HEK293T (cell line): ENCODE data around the gene PAFAH1B1.

ENCODE experiments used
- CTCF ChIA-PET: fragments of 350-600 bp; formaldehyde crosslinking; extraction: SDS; loops from one replicate; lab custom pipeline; 2021; ENCODE audit warnings: antibody characterized with exemption, inconsistent platforms; lab: Yijun Ruan, JAX
- POLR2A ChIA-PET: fragments of 350-600 bp; formaldehyde crosslinking; extraction: SDS; loops from one replicate; lab custom pipeline; 2020; ENCODE audit warnings: antibody characterized with exemption, inconsistent platforms; lab: Yijun Ruan, JAX
- DNase-seq: peaks from one replicate; pipeline ENCODE4 v3.0.0; 2012; ENCODE audit warnings: mixed read lengths; ENCODE audit errors: extremely low spot score
- ARNT ChIP-seq: fragments of 450-650 bp; IDR thresholded peaks from 2 replicates; pipeline ENCODE4 v1.6.1; 2017; ENCODE audit warnings: mild to moderate bottlenecking
- BHLHE40 ChIP-seq: fragments of 450-650 bp; IDR thresholded peaks from 2 replicates; pipeline ENCODE4 v1.6.1; 2016; ENCODE audit warnings: mild to moderate bottlenecking, moderate library complexity, borderline replicate concordance
- CTBP1 ChIP-seq: fragments of 450-650 bp; IDR thresholded peaks from 2 replicates; pipeline ENCODE4 v1.6.1; 2016; ENCODE audit warnings: borderline replicate concordance
- ELF4 ChIP-seq: fragments of 450-650 bp; IDR thresholded peaks from 2 replicates; pipeline ENCODE4 v1.6.1; 2017; ENCODE audit warnings: antibody characterized with exemption
- FOXA1 ChIP-seq: fragments of 450-650 bp; IDR thresholded peaks from 2 replicates; pipeline ENCODE4 v1.6.1; 2016; ENCODE audit warnings: mild to moderate bottlenecking
- FOXK2 ChIP-seq: fragments of 450-650 bp; IDR thresholded peaks from 2 replicates; pipeline ENCODE4 v1.6.1; 2016; ENCODE audit warnings: mild to moderate bottlenecking
- FOXM1 ChIP-seq: fragments of 450-650 bp; IDR thresholded peaks from 2 replicates; pipeline ENCODE4 v1.6.1; 2017; ENCODE audit warnings: mild to moderate bottlenecking, borderline replicate concordance
- HDGF ChIP-seq: fragments of 450-650 bp; IDR thresholded peaks from 2 replicates; pipeline ENCODE4 v1.6.1; 2017; ENCODE audit warnings: antibody characterized with exemption, borderline replicate concordance
- L3MBTL2 ChIP-seq: fragments of 450-650 bp; conservative IDR thresholded peaks from 2 replicates; pipeline ENCODE4 v1.6.1; 2016; ENCODE audit warnings: mild to moderate bottlenecking
- LEF1 ChIP-seq: fragments of 450-650 bp; IDR thresholded peaks from 2 replicates; pipeline ENCODE4 v1.6.1; 2017; ENCODE audit warnings: mild to moderate bottlenecking, borderline replicate concordance
- NFRKB ChIP-seq: fragments of 450-650 bp; IDR thresholded peaks from 2 replicates; pipeline ENCODE4 v1.6.1; 2016; ENCODE audit warnings: mild to moderate bottlenecking, moderate library complexity
- PKNOX1 ChIP-seq: fragments of 450-650 bp; IDR thresholded peaks from 2 replicates; pipeline ENCODE4 v1.6.1; 2016
- SP1 ChIP-seq: fragments of 450-650 bp; IDR thresholded peaks from 2 replicates; pipeline ENCODE4 v1.6.1; 2017
- SUZ12 ChIP-seq: fragments of 450-650 bp; IDR thresholded peaks from 2 replicates; pipeline ENCODE4 v1.6.1; 2016; ENCODE audit warnings: mild to moderate bottlenecking
- TARDBP ChIP-seq: fragments of 450-650 bp; IDR thresholded peaks from 2 replicates; pipeline ENCODE4 v1.6.1; 2016
- ZNF384 ChIP-seq: fragments of 450-650 bp; IDR thresholded peaks from 2 replicates; pipeline ENCODE4 v1.6.1; 2016

The PAFAH1B1 gene

GRCh38 chr17:2703181-2703580 is 109.7 kb downstream of the PAFAH1B1 start:
- no peak for TF ChIP-seq ZNF384
- TF ChIP-seq FOXM1: no peak
- no peak for TF ChIP-seq ELF4
- TF ChIP-seq SP1: no peak
- no peak for TF ChIP-seq ARNT
- TF ChIP-seq SUZ12: no peak
- no peak for TF ChIP-seq CTBP1
- no peak for TF ChIP-seq PKNOX1
- no peak for TF ChIP-seq L3MBTL2
- POLR2A ChIA-PET: no interaction called here
- DNase-seq: no peak
- CTCF ChIA-PET: no interaction called here

GRCh38 chr17:2703606-2704005 is 110.2 kb downstream of the PAFAH1B1 start:
- no peak for TF ChIP-seq PKNOX1
- no peak for TF ChIP-seq NFRKB
- no peak for TF ChIP-seq ZNF384
- no peak for TF ChIP-seq BHLHE40
- TF ChIP-seq CTBP1: no peak
- no peak for TF ChIP-seq HDGF
- TF ChIP-seq L3MBTL2: no peak
- TF ChIP-seq LEF1: no peak
- TF ChIP-seq FOXA1: no peak
- DNase-seq: no peak
- CTCF ChIA-PET: no interaction called here
- POLR2A ChIA-PET: no interaction called here

GRCh38 chr17:2704031-2704889 is 110.8 kb downstream of the PAFAH1B1 start:
- CTCF ChIA-PET: no interaction called here
- POLR2A ChIA-PET: no interaction called here
- DNase-seq: no peak
- no peak for TF ChIP-seq NFRKB
- no peak for TF ChIP-seq FOXM1
- no peak for TF ChIP-seq SP1
- TF ChIP-seq L3MBTL2: no peak
- TF ChIP-seq CTBP1: no peak

DNA sequence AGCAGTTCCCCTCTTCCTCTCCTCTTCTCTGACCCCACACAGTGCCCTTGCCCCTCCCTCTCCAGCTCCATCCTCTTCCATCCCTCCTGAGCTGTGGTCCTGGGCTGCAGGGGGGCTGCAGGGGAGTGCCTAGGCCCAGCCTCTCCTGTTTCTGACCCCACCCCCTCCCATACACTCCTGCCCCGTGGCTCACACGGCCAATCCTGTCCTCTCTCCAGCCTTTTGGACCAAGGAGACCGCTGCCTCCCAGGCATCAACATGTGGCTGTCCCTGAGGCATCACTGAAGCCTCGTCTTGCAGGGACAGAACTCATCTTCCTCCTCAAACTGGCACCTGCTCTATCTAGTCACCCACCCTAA is 111.4 kb downstream of the PAFAH1B1 start:
- CTCF ChIA-PET: no interaction called here
- TF ChIP-seq BHLHE40 (no peak), ZNF384 (no peak), CTBP1 (no peak), TARDBP (no peak), ELF4 (no peak), FOXM1 (no peak), SP1 (no peak), FOXA1 (no peak), SUZ12 (no peak), FOXK2 (no peak), ARNT (no peak), PKNOX1 (no peak), LEF1 (no peak)
- no peak for DNase-seq
- POLR2A ChIA-PET: no interaction called here

DNA sequence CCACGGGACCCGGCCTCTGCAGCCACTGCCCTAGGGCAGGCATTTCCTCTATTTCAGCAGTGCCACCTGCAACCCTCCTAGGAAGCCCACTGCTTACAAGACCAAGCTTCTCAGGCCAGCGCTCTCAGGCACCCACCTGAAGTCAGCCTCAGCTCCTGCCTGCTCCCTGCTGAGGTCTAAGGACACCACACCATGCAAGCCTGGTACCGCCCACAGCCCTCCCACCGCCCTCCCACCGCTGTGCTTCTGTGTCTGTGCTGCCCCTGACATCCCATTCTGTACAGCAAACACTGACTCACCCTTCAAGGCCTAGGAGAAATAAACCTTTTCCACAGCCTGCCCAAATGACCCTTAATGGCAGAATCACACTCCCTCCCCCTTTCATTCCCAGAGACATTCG is 111.8 kb downstream of the PAFAH1B1 start:
- POLR2A ChIA-PET: no interaction called here
- TF ChIP-seq ARNT (no peak), SUZ12 (no peak), HDGF (no peak), NFRKB (no peak)
- CTCF ChIA-PET: no interaction called here
- no peak for DNase-seq

GRCh38 chr17:2705888-2706795 is 112.7 kb downstream of the PAFAH1B1 start:
- CTCF ChIA-PET: interaction anchor here (0.6 kb wide), 1 partner anchor 87 kb away, joined by 5 read pairs; no protein-coding TSS in a partner anchor
- no peak for DNase-seq
- TF ChIP-seq SP1: no peak
- TF ChIP-seq ELF4: no peak
- TF ChIP-seq ZNF384: no peak
- TF ChIP-seq SUZ12: no peak
- no peak for TF ChIP-seq NFRKB
- no peak for TF ChIP-seq BHLHE40
- POLR2A ChIA-PET: no interaction called here
